Prostate gland (tissue), 2 donors: ENCODE results near the gene BCR. TPM values are rescaled to one million over a fixed set of nuclear protein-coding genes. Genes with fewer than 3 reads are reported as not detected.

Experiments used
- DNase-seq: peaks from one replicate; pipeline ENCODE4 v3.0.0-alpha.2; 2019; ENCODE audit warnings: low spot score
- H3K27ac ChIP-seq, 2 donors: fragments of 200-600 bp; sonication (generic); 2 replicates each; pipeline ENCODE4 v1.5.1; 2017 to 2019
- H3K27me3 ChIP-seq: fragments of 200-600 bp; sonication (generic); replicated peaks from 2 replicates; pipeline ENCODE4 v1.5.1; 2019; ENCODE audit not compliant: insufficient read depth
- H3K36me3 ChIP-seq, 2 donors: fragments of 200-600 bp; sonication (generic); 1 replicate in 1 of 2; 2 replicates in 1 of 2; pipeline versions ENCODE4 v1.5.1 to v1.8.1; 2017 to 2019
- H3K4me1 ChIP-seq: fragments of 200-600 bp; sonication (generic); replicated peaks from 2 replicates; pipeline ENCODE4 v1.5.1; 2019
- H3K4me3 ChIP-seq, 2 donors: fragments of 200-600 bp; sonication (generic); 2 replicates each; pipeline ENCODE4 v1.5.1; 2017 to 2019
- H3K9me3 ChIP-seq: fragments of 200-600 bp; sonication (generic); 2 replicates; pipeline ENCODE4 v1.5.1; 2017
- POLR2A ChIP-seq: fragments of 450-650 bp; IDR thresholded peaks from one replicate; pipeline ENCODE4 v1.6.1; 2016; ENCODE audit warnings: antibody characterized with exemption, mild to moderate bottlenecking
- POLR2AphosphoS5 ChIP-seq: sonication (generic); formaldehyde crosslinking; IDR thresholded peaks from one replicate; pipeline ENCODE4 v1.6.1; 2017; ENCODE audit warnings: antibody characterized with exemption
- WGBS: methylation state at CpG from one replicate; pipeline ENCODE4 v1.1.5; 2018; 5-methylcytosine and 5-hydroxymethylcytosine counted together
- intact Hi-C: fragments of 100-400 bp; cut with DNase I; formaldehyde crosslinking; loops from one replicate; pipeline ENCODE4 v1.14.2; 2022
- total RNA-seq, 2 donors: library from RNA; depleted of rRNA; stranded (reverse); fragments of >200 nt; gene quantifications; one replicate each; pipeline ENCODE4 v1.1.0, GENCODE V29; 2016
- TF ChIP-seq, protein P1 (sequence below), 4 experiments: fragments of 200-600 bp in 2 of 4; fragments of 450-650 bp in 2 of 4; sonication (generic) in 2 of 4; IDR thresholded peaks; 1 replicate in 3 of 4; 2 replicates in 1 of 4; pipeline ENCODE4 v1.5.1; 2016 to 2019; ENCODE audit warnings: antibody characterized with exemption in 4 of 4, mild to moderate bottlenecking in 2 of 4, moderate library complexity in 2 of 4

Gene BCR
- total RNA-seq, 2 donors from 2014 or later, result 32.7 to 88.8 TPM

DNA sequence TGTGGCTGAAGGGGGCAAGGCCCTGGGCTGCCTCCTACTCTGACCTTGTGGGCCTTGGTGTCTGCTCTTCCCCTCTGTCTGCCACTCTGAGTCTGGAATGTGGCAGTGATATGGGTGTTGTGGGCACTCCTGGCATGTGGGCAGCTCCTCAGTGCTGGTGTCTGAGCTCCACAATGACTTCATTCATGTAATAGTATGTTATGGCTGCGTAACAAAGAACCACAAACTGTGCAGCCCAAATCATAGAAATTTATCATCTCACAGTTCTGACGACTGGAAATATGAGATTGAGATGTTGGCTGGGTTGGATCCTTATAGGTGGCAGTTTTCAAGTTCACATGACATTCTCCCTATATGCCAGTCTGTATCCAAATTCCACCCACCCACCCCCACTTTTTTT, 59.1 kb downstream of the BCR start:
- intact Hi-C loops, result no loop called here
- Histone ChIP-seq H3K27me3 (no peaks in the 10 kb centered on the region), H3K36me3 (no peaks in the 10 kb centered on the region), H3K4me3 (no peak overlapping the region), H3K9me3 (no peaks in the 10 kb centered on the region), H3K4me1 (no peaks in the 10 kb centered on the region), H3K27ac (no peak overlapping the region)
- TF ChIP-seq, protein P1, sequence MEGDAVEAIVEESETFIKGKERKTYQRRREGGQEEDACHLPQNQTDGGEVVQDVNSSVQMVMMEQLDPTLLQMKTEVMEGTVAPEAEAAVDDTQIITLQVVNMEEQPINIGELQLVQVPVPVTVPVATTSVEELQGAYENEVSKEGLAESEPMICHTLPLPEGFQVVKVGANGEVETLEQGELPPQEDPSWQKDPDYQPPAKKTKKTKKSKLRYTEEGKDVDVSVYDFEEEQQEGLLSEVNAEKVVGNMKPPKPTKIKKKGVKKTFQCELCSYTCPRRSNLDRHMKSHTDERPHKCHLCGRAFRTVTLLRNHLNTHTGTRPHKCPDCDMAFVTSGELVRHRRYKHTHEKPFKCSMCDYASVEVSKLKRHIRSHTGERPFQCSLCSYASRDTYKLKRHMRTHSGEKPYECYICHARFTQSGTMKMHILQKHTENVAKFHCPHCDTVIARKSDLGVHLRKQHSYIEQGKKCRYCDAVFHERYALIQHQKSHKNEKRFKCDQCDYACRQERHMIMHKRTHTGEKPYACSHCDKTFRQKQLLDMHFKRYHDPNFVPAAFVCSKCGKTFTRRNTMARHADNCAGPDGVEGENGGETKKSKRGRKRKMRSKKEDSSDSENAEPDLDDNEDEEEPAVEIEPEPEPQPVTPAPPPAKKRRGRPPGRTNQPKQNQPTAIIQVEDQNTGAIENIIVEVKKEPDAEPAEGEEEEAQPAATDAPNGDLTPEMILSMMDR (IDR thresholded peaks at IDR 0.05), result no peak
- no peak for TF ChIP-seq POLR2AphosphoS5
- TF ChIP-seq POLR2A, result no peak
- no peak for DNase-seq
- 98% methylated on average over 2 of the region's 2 CpGs for WGBS

DNA sequence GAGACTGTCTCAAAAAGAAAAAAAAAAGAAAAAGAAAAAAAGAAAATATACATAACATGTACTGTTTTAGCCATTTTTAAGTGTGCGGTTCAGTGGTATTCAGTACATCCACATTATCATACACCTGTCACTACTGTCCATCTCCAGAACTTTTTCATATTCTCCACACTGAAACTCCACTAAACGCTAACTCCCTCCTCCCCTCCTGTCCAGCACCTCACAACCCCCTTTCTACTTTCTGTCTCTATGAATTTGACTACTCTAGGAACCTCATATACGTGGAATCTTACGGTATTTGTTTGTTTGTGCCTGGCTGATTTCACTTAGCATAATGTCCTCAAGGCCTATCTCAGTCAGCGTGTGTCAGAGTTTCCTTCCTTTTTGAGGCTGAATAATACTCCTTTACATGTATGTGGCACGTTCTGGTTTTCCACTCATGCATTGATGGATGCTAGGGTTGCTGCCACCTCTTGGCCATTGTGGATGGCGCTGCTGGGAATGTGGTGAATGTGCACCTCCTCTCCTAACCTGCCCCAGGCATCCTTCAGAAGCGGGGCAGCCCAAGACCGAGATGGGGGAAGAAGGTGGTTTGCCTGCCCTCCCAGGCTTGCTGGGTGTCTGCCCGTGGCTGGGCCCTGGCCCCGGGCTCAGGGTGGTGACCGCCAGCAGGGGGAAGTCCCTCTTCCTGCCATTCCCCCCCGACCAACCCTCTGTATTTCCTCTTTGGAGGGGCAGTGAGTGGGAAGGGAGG, 60.5 kb downstream of the BCR start:
- Histone ChIP-seq H3K4me3 (no peak overlapping the region), H3K36me3 (no peaks in the 10 kb centered on the region), H3K4me1 (no peaks in the 10 kb centered on the region), H3K27ac (no peak overlapping the region), H3K27me3 (no peaks in the 10 kb centered on the region), H3K9me3 (no peaks in the 10 kb centered on the region)
- intact Hi-C loops, result no loop called here
- no peak for DNase-seq
- 66% methylated on average over 13 of the region's 13 CpGs for WGBS
- TF ChIP-seq, protein P1 (IDR thresholded peaks at IDR 0.05), result peak in 1 of 4 experiments; percentile 27
- TF ChIP-seq POLR2AphosphoS5, result no peak

DNA sequence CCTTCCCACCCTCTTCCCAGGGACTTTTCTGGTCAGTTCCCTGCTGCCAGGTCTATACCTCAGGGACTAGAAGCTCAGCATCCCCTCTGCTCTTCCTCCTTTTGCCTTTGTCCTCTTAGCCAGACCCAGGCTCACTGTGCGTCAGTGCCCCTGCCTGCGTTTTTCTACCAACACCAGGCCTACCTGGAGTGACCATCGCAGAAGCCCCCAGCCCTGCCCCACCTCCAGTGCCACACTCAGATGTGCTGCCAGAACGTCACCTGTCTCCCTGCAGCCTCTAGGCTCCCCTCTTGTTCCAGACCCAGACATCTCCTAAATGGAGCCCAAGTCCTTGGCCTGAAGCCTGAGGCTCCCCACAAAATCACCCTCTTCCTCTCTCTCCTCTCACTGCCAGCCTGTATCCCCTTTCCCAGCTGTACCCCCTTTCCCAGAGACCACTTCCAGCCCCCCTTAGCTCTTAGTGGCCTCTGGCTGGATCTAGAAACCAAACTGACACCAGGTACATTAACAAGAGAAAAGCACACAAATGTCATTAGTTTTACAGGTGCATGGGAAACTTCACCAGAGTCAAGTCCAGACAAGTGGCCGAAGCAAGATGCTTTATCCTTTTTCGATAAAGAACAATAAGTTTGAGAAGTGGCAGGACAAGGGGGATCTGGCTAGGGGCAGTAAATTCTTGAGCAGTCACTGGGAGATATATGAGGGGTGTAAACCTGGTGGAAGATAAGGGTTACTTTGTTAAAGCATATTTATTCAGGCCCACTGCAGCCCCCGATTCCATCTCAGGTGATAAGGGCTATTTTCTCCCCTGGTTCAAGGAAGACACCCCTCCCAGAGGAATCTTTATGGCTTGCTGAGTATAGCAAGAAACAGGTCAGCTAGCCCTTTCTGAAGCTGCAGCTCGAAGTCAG, 61.5 kb downstream of the BCR start:
- no peak overlapping the region for H3K4me3 ChIP-seq
- WGBS, result 55% methylated on average over 8 of the region's 8 CpGs
- intact Hi-C loops, result no loop called here
- no peak for TF ChIP-seq POLR2AphosphoS5
- TF ChIP-seq, protein P1 (IDR thresholded peaks at IDR 0.05), result no peak
- no peak for TF ChIP-seq POLR2A
- no peaks in the 10 kb centered on the region for H3K27me3 ChIP-seq
- H3K4me1 ChIP-seq, result no peaks in the 10 kb centered on the region
- H3K27ac ChIP-seq, result no peak overlapping the region
- DNase-seq, result no peak
- H3K9me3 ChIP-seq, result no peaks in the 10 kb centered on the region
- no peaks in the 10 kb centered on the region for H3K36me3 ChIP-seq

DNA sequence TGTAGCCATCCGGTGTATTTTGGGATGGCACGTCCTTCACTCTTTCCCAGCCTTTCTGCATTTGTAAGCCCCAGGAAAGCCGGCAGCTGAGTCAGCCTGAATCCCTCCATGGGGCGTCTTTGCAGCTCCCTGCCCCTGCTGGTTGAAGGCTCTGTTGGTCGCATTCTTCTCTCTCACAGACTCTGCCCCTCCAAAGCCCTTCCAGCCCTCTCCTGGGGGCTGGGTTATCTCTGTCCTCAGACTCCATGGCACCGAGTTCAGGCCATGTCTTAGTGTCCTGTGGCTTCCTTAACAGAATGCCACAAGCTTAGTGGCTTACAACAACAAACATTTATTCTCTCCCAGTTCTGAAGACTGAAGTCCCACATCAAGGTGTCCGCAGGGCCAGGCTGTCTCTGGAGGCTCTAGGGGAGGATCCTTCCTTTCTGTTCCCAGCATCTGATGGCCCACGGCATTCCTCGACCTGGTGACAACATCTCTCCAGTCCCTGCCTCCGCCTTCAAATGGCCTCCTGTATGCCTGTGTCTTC, 62.2 kb downstream of the BCR start:
- no peaks in the 10 kb centered on the region for H3K27me3 ChIP-seq
- H3K36me3 ChIP-seq, result no peaks in the 10 kb centered on the region
- H3K27ac ChIP-seq, result no peak overlapping the region
- TF ChIP-seq, protein P1 (IDR thresholded peaks at IDR 0.05), result no peak
- TF ChIP-seq POLR2AphosphoS5 (no peak), POLR2A (no peak)
- DNase-seq, result no peak
- intact Hi-C loops, result no loop called here
- WGBS, result 56% methylated on average over 10 of the region's 10 CpGs
- H3K4me1 ChIP-seq, result no peaks in the 10 kb centered on the region
- H3K9me3 ChIP-seq, result no peaks in the 10 kb centered on the region
- H3K4me3 ChIP-seq, result no peak overlapping the region
